Endodermal cell (in vitro differentiated cells): ENCODE measurements around the gene TLCD3A. TPM values are rescaled to one million over a fixed set of nuclear protein-coding genes. Genes with fewer than 3 reads are reported as not detected.
"Not testable (repeated sequence)": the region's sequence is repeated elsewhere in the genome, so short reads cannot be mapped to it uniquely, and the experiment has no call there.

Source experiments
- DNase-seq: peaks from one replicate; pipeline ENCODE4 v3.0.0-alpha.2; 2017
- H3K27ac ChIP-seq: 2 replicates; pipeline ENCODE4 v1.5.1; 2013; ENCODE audit warnings: mild to moderate bottlenecking, low read depth, low read length, moderate library complexity
- H3K27me3 ChIP-seq: 2 replicates; pipeline ENCODE4 v1.6.1; 2013; ENCODE audit warnings: mild to moderate bottlenecking, low read length, moderate library complexity; ENCODE audit not compliant: insufficient read depth, control insufficient read depth, poor library complexity, severe bottlenecking
- H3K36me3 ChIP-seq: 2 replicates; pipeline ENCODE4 v1.7.0; 2013; ENCODE audit warnings: mild to moderate bottlenecking, low read length, moderate library complexity; ENCODE audit not compliant: control insufficient read depth, insufficient read depth
- H3K4me1 ChIP-seq: one replicate; pipeline ENCODE4 v1.7.0; 2013; ENCODE audit warnings: low read length; ENCODE audit not compliant: control insufficient read depth, insufficient read depth
- H3K4me3 ChIP-seq: 2 replicates; pipeline ENCODE4 v1.5.1; 2013; ENCODE audit warnings: mild to moderate bottlenecking, low read length, moderate library complexity
- H3K9ac ChIP-seq: 2 replicates; pipeline ENCODE4 v1.6.1; 2013; ENCODE audit warnings: mild to moderate bottlenecking, low read length, moderate library complexity; ENCODE audit not compliant: poor library complexity, severe bottlenecking; ENCODE audit errors: extremely low read depth
- H3K9me3 ChIP-seq: 2 replicates; pipeline ENCODE4 v1.6.1; 2013; ENCODE audit warnings: mild to moderate bottlenecking, low read length, moderate library complexity; ENCODE audit not compliant: control insufficient read depth
- H3K27ac Mint-ChIP-seq: 2 replicates; pipeline ENCODE4 v1.8.0; 2020; ENCODE audit warnings: mixed read lengths
- H3K27me3 Mint-ChIP-seq: 2 replicates; pipeline ENCODE4 v1.8.0; 2021; ENCODE audit warnings: mild to moderate bottlenecking, mixed read lengths; ENCODE audit not compliant: insufficient read depth
- H3K36me3 Mint-ChIP-seq: 2 replicates; pipeline ENCODE4 v1.8.0; 2020; ENCODE audit warnings: low read depth, mixed read lengths
- H3K4me1 Mint-ChIP-seq: 2 replicates; pipeline ENCODE4 v1.8.0; 2020; ENCODE audit warnings: mixed read lengths
- H3K4me3 Mint-ChIP-seq: 2 replicates; pipeline ENCODE4 v1.8.0; 2020; ENCODE audit warnings: mild to moderate bottlenecking, moderate library complexity, mixed read lengths
- H3K9me3 Mint-ChIP-seq: 2 replicates; pipeline ENCODE4 v1.8.0; 2020; ENCODE audit warnings: mild to moderate bottlenecking, mixed read lengths
- WGBS, 2 experiments: methylation state at CpG; one replicate each; pipeline versions ENCODE4 v1.1.5 to v1.1.7; 2013; ENCODE audit warnings: missing lambda C conversion rate in 2 of 2, mixed read lengths in 1 of 2; ENCODE audit not compliant: insufficient coverage in 1 of 2, insufficient read length in 1 of 2; 5-methylcytosine and 5-hydroxymethylcytosine counted together
- total RNA-seq, 2 donors: library from RNA; stranded (reverse); fragmentation: NEBNext Ultra II Directional in 1 of 2; extraction: Animal tissue kit (Norgen Biotek cat#: 25700) in 1 of 2; gene quantifications; 2 replicates in 1 of 2; 3 replicates in 1 of 2; pipeline ENCODE4 v1.2.1, GENCODE V29; 2021
- TF ChIP-seq, protein P1 (sequence below): fragments of 200-600 bp; sonication (generic); conservative IDR thresholded peaks from 2 replicates; pipeline ENCODE4 v1.5.0; 2021; ENCODE audit warnings: antibody characterized with exemption, mild to moderate bottlenecking

TLCD3A gene
- total RNA-seq, 2 donors from 2014 or later: 16.6 to 28.8 TPM

- no peak for DNase-seq
- Histone ChIP-seq H3K9me3 (no peaks in the 10 kb centered on the region), H3K4me3 (no peak overlapping the region), H3K4me1 (no peaks in the 10 kb centered on the region), H3K27me3 (no peaks in the 10 kb centered on the region), H3K27ac (no peak overlapping the region), H3K36me3 (peaks cover 73% of the 10 kb centered on the region), H3K9ac (no peak overlapping the region)
- Mint-ChIP-seq H3K27me3 (no peaks in the 10 kb centered on the region), H3K4me3 (no peak overlapping the region), H3K36me3 (peaks cover 44% of the 10 kb centered on the region), H3K4me1 (no peaks in the 10 kb centered on the region), H3K9me3 (no peaks in the 10 kb centered on the region), H3K27ac (no peak overlapping the region)
- TF ChIP-seq, protein P1, sequence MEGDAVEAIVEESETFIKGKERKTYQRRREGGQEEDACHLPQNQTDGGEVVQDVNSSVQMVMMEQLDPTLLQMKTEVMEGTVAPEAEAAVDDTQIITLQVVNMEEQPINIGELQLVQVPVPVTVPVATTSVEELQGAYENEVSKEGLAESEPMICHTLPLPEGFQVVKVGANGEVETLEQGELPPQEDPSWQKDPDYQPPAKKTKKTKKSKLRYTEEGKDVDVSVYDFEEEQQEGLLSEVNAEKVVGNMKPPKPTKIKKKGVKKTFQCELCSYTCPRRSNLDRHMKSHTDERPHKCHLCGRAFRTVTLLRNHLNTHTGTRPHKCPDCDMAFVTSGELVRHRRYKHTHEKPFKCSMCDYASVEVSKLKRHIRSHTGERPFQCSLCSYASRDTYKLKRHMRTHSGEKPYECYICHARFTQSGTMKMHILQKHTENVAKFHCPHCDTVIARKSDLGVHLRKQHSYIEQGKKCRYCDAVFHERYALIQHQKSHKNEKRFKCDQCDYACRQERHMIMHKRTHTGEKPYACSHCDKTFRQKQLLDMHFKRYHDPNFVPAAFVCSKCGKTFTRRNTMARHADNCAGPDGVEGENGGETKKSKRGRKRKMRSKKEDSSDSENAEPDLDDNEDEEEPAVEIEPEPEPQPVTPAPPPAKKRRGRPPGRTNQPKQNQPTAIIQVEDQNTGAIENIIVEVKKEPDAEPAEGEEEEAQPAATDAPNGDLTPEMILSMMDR: no peak
- 86 to 92% methylated on average over 14 of the region's 14 CpGs for WGBS, 2 experiments
Observed at GRCh38 chr17:693791-694638, 38.4 kb upstream of the TLCD3A start.

- no peak overlapping the region for H3K27ac Mint-ChIP-seq
- no peak for DNase-seq
- no peak overlapping the region for H3K9ac ChIP-seq
- no peaks in the 10 kb centered on the region for H3K4me1 ChIP-seq
- H3K9me3 ChIP-seq: no peaks in the 10 kb centered on the region
- no peaks in the 10 kb centered on the region for H3K27me3 ChIP-seq
- H3K27ac ChIP-seq: no peak overlapping the region
- H3K4me1 Mint-ChIP-seq: no peaks in the 10 kb centered on the region
- WGBS, 2 experiments: 94 to 95% methylated on average over 2 of the region's 2 CpGs
- TF ChIP-seq, protein P1: no peak
- H3K27me3 Mint-ChIP-seq: no peaks in the 10 kb centered on the region
- no peak overlapping the region for H3K4me3 Mint-ChIP-seq
- no peaks in the 10 kb centered on the region for H3K9me3 Mint-ChIP-seq
- H3K36me3 Mint-ChIP-seq: peaks cover 37% of the 10 kb centered on the region
- peaks cover 58% of the 10 kb centered on the region for H3K36me3 ChIP-seq
- H3K4me3 ChIP-seq: no peak overlapping the region
Observed at GRCh38 chr17:696369-696768, 36.0 kb upstream of the TLCD3A start.

GRCh38 chr17:697682-698081 lies 34.7 kb upstream of the TLCD3A start:
- no peaks in the 10 kb centered on the region for H3K27me3 Mint-ChIP-seq
- Histone ChIP-seq H3K36me3 (peaks cover 50% of the 10 kb centered on the region), H3K4me3 (no peak overlapping the region), H3K27me3 (no peaks in the 10 kb centered on the region), H3K4me1 (no peaks in the 10 kb centered on the region), H3K9me3 (no peaks in the 10 kb centered on the region), H3K27ac (no peak overlapping the region), H3K9ac (no peak overlapping the region)
- H3K27ac Mint-ChIP-seq: no peak overlapping the region
- TF ChIP-seq, protein P1: no peak
- H3K4me1 Mint-ChIP-seq: no peaks in the 10 kb centered on the region
- H3K4me3 Mint-ChIP-seq: no peak overlapping the region
- DNase-seq: no peak
- no peaks in the 10 kb centered on the region for H3K9me3 Mint-ChIP-seq
- H3K36me3 Mint-ChIP-seq: peaks cover 41% of the 10 kb centered on the region
- WGBS, 2 experiments: 97 to 100% methylated on average over 3 to 8 of the region's 8 CpGs

DNA sequence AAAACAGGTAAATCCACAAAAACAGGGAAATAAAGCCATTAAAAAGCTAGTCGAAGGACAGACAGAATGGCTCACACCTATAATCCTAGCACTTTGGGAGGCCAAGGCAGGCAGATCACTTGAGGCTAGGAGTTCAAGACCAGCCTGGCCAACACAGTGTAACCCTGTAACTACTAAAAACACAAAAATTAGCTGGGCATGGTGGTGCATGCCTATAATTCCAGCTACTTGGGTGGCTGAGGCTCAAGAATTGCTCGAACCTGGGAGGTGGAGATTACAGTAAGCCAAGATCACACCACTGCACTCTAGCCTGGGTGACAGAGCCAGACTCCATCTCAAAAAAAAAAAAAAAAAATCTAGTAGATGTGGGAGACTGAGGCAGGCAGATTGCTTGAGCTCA lies 34.3 kb upstream of the TLCD3A start:
- not testable (repeated sequence) for H3K4me3 Mint-ChIP-seq, H3K27ac Mint-ChIP-seq, H3K9me3 ChIP-seq, H3K27me3 ChIP-seq, H3K27ac ChIP-seq, H3K4me3 ChIP-seq, H3K4me1 Mint-ChIP-seq, H3K9me3 Mint-ChIP-seq, H3K9ac ChIP-seq, DNase-seq, H3K4me1 ChIP-seq, H3K27me3 Mint-ChIP-seq
- WGBS, 2 experiments: 92 to 94% methylated on average over 2 of the region's 2 CpGs
- H3K36me3 Mint-ChIP-seq: peaks cover 42% of the 10 kb centered on the region
- H3K36me3 ChIP-seq: peaks cover 48% of the 10 kb centered on the region
